Adrenal gland (tissue), 5 donors: ENCODE results near the gene HMMR.

ENCODE experiments used
- CTCF ChIP-seq, 6 experiments: fragments of 450-650 bp in 4 of 6; fragments of 200-600 bp in 2 of 6; sonication (generic) in 1 of 6; IDR thresholded peaks; 1 replicate in 5 of 6; 2 replicates in 1 of 6; pipeline versions ENCODE4 v1.5.1 to v1.8.0; 2016 to 2021; ENCODE audit warnings: antibody characterized with exemption in 6 of 6, mild to moderate bottlenecking in 2 of 6, moderate library complexity in 1 of 6
- POLR2A ChIP-seq, 2 donors: fragments of 450-650 bp; IDR thresholded peaks; one replicate each; pipeline ENCODE4 v1.6.1; 2017; ENCODE audit warnings: antibody characterized with exemption in 2 of 2, mild to moderate bottlenecking in 2 of 2, moderate library complexity in 1 of 2
- donor health status: DM: no; HTN: no; CAD: no.

- TF ChIP-seq CTCF (IDR thresholded peaks at IDR 0.05) (no peak), POLR2A (IDR thresholded peaks at IDR 0.05) (no peak)
Observed at GRCh38 chr5:163534492-163535094, 74.2 kb downstream of the HMMR start.
